ENCODE data around the gene EGFR. TPM values are rescaled to one million over a fixed set of nuclear protein-coding genes. Genes with fewer than 3 reads are reported as not detected.

The EGFR gene
- total and polyA plus RNA-seq, 12 donors: 7.0 to 111 (median 71.6) TPM

- Histone ChIP-seq H3K27me3 (no peaks in the 10 kb centered on the region), H3K9me3 (replicated peaks in 1 of 3) (no peaks in the 10 kb centered on the region), H3K4me1 (replicated peaks in 1 of 2) (no peaks in the 10 kb centered on the region), H3K4me3 (no peak overlapping the region), H3K27ac (no peak overlapping the region), H3K36me3 (replicated peaks in 1 of 2) (no peaks in the 10 kb centered on the region)
- intact Hi-C loops (cut with DNase I): no loop called here
- DNase-seq: no peak
- 96 to 100% (median 98%) methylated on average over 1 of the region's 1 CpG for WGBS, 4 donors
- TF ChIP-seq CTCF (IDR thresholded peaks at IDR 0.05) (no peak), POLR2A (IDR thresholded peaks at IDR 0.05) (no peak)
These were observed 37.3 kb downstream of the EGFR start for GRCh38 chr7:55056068-55056467.

GRCh38 chr7:55056577-55057480 is 38.0 kb downstream of the EGFR start:
- no peak for TF ChIP-seq CTCF (IDR thresholded peaks at IDR 0.05)
- no peak for TF ChIP-seq POLR2A (IDR thresholded peaks at IDR 0.05)
- Histone ChIP-seq H3K4me1 (replicated peaks in 1 of 2) (no peaks in the 10 kb centered on the region), H3K36me3 (replicated peaks in 1 of 2) (no peaks in the 10 kb centered on the region), H3K9me3 (replicated peaks in 1 of 3) (no peaks in the 10 kb centered on the region), H3K27me3 (no peaks in the 10 kb centered on the region), H3K4me3 (no peak overlapping the region), H3K27ac (peak overlapping the region in 1 of 5 donors; percentile 54)
- WGBS, 4 donors: 75 to 84% (median 82%) methylated on average over 15 of the region's 15 CpGs
- peak in 1 of 7 donors; percentile 50 for DNase-seq
- intact Hi-C loops (cut with DNase I): no loop called here

GRCh38 chr7:55058314-55058713 is 39.5 kb downstream of the EGFR start:
- no peak for DNase-seq
- H3K27me3 ChIP-seq: no peaks in the 10 kb centered on the region
- WGBS, 4 donors: 86 to 96% (median 94%) methylated on average over 10 of the region's 10 CpGs
- intact Hi-C loops (cut with DNase I): no loop called here
- no peaks in the 10 kb centered on the region for H3K4me1 ChIP-seq (replicated peaks in 1 of 2)
- no peaks in the 10 kb centered on the region for H3K36me3 ChIP-seq (replicated peaks in 1 of 2)
- no peak overlapping the region for H3K27ac ChIP-seq
- TF ChIP-seq CTCF (IDR thresholded peaks at IDR 0.05) (no peak), POLR2A (IDR thresholded peaks at IDR 0.05) (no peak)
- H3K4me3 ChIP-seq: no peak overlapping the region
- no peaks in the 10 kb centered on the region for H3K9me3 ChIP-seq (replicated peaks in 1 of 3)

GRCh38 chr7:55059021-55059420 is 40.2 kb downstream of the EGFR start:
- peaks cover 0 to under 1% of the 10 kb centered on the region in 2 donors for H3K4me1 ChIP-seq (replicated peaks in 1 of 2)
- 54 to 77% (median 70%) methylated on average over 2 of the region's 2 CpGs for WGBS, 4 donors
- no peak for DNase-seq
- no peak overlapping the region for H3K4me3 ChIP-seq
- no peak overlapping the region for H3K27ac ChIP-seq
- intact Hi-C loops (cut with DNase I): no loop called here
- H3K27me3 ChIP-seq: no peaks in the 10 kb centered on the region
- H3K9me3 ChIP-seq (replicated peaks in 1 of 3): no peaks in the 10 kb centered on the region
- no peaks in the 10 kb centered on the region for H3K36me3 ChIP-seq (replicated peaks in 1 of 2)
- TF ChIP-seq CTCF (IDR thresholded peaks at IDR 0.05) (no peak), POLR2A (IDR thresholded peaks at IDR 0.05) (no peak)

Data from adrenal gland (tissue), 12 donors.